Measurements from ENCODE around the gene SYT6.

The SYT6 gene

GRCh38 chr1:114117654-114118053 is 36.0 kb downstream of the SYT6 start:
- DNase-seq (ENCODE audit: low read depth), result no peak

GRCh38 chr1:114116086-114116485 is 37.6 kb downstream of the SYT6 start:
- DNase-seq (ENCODE audit: low read depth), result no peak

- DNase-seq (ENCODE audit: low read depth), result no peak
Observed at GRCh38 chr1:114114185-114115094, 39.2 kb downstream of the SYT6 start.

GRCh38 chr1:114113411-114114184 is 40.1 kb downstream of the SYT6 start:
- no peak for DNase-seq (ENCODE audit: low read depth)

- DNase-seq (ENCODE audit: low read depth), result no peak
Observed at GRCh38 chr1:114112775-114113174, 40.9 kb downstream of the SYT6 start.

- no peak for DNase-seq (ENCODE audit: low read depth)
Observed at GRCh38 chr1:114111731-114112641, 41.7 kb downstream of the SYT6 start.

GRCh38 chr1:114109981-114110380 is 43.7 kb downstream of the SYT6 start:
- DNase-seq (ENCODE audit: low read depth), result no peak

GRCh38 chr1:114108751-114109255 is 44.9 kb downstream of the SYT6 start:
- no peak for DNase-seq (ENCODE audit: low read depth)

- DNase-seq (ENCODE audit: low read depth), result no peak
Observed at GRCh38 chr1:114107474-114108435, 45.9 kb downstream of the SYT6 start.

- no peak for DNase-seq (ENCODE audit: low read depth)
Observed at GRCh38 chr1:114105421-114105979, 48.2 kb downstream of the SYT6 start.

GRCh38 chr1:114104949-114105348 is 48.7 kb downstream of the SYT6 start:
- DNase-seq (ENCODE audit: low read depth), result no peak

- no peak for DNase-seq (ENCODE audit: low read depth)
Observed at GRCh38 chr1:114103992-114104391, 49.7 kb downstream of the SYT6 start.

- DNase-seq (ENCODE audit: low read depth), result no peak
Observed at GRCh38 chr1:114102136-114102535, 51.5 kb downstream of the SYT6 start.

- DNase-seq (ENCODE audit: low read depth), result no peak
Observed at GRCh38 chr1:114100148-114100547, 53.5 kb downstream of the SYT6 start.

- no peak for DNase-seq (ENCODE audit: low read depth)
Observed at GRCh38 chr1:114099268-114099667, 54.4 kb downstream of the SYT6 start.

GRCh38 chr1:114097109-114097508 is 56.6 kb downstream of the SYT6 start:
- DNase-seq (ENCODE audit: low read depth), result no peak

- no peak for DNase-seq (ENCODE audit: low read depth)
Observed at GRCh38 chr1:114094675-114095074, 59.0 kb downstream of the SYT6 start.

- DNase-seq (ENCODE audit: low read depth), result no peak
Observed at GRCh38 chr1:114094363-114094634, 59.4 kb downstream of the SYT6 start.

GRCh38 chr1:114093624-114094362 is 59.9 kb downstream of the SYT6 start:
- DNase-seq (ENCODE audit: low read depth), result no peak
